Measurements from ENCODE around the gene WDR93.
A peak's percentile ranks its signal among the peaks of the same experiment; 100 is the strongest.

WDR93 gene

DNA sequence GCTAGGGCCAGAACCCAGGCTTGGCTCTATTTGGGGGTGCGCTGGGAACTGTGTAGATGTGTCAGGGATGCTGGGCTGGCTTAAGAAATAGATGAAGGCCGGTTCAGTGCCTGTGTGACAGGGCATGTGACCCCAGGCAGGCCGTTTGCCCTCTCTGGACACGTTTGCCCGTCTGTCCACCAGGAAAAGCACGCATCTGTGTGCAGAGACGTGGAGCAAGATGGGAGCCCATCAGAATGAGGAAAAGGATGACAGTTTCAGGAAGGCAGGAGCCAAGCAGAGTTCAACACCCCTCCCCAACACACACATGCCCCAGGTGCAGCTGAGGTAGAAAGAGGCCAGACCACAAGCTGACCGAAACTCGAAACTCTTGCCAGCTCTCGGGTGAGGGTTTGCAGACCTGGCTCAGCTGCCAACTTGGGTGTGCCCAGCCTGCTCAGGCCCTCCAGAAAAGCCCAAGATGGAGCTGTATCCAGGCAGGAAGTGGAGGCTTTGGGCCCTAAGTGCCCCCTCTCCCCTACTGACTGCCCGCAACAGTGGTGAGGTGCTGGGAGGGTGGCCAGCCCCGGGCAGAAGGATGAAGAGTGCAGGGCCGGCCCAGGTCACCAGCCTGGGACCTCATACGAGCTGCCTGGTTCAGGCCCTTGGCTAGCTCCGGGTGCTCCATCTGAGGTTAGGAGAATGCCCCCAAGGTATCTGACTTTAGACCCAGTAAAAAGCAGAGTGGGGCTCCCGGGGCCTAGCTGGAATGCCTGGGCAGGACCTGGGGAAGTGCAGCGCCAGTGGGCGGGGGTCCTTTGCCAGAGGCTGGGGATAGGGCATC lies 70.6 kb downstream of the WDR93 start:
- Histone ChIP-seq H3K4me1 (ENCODE audit: low read length) (peaks cover 29% of the 10 kb centered on the region), H3K9me2 (replicated peaks; ENCODE audit: insufficient read depth, low read length) (no peaks in the 10 kb centered on the region), H3K36me3 (replicated peaks; ENCODE audit: insufficient read depth, low read length) (no peaks in the 10 kb centered on the region), H3K27me3 (replicated peaks; ENCODE audit: insufficient read depth, low read length) (no peaks in the 10 kb centered on the region), H4K20me1 (ENCODE audit: insufficient read depth, low read length) (no peaks in the 10 kb centered on the region), H3K9ac (ENCODE audit: low read length) (peak overlapping the region; percentile 61), H3K27ac (ENCODE audit: low read length) (peak overlapping the region; percentile 94), H2AFZ (ENCODE audit: low read length) (peak overlapping the region; percentile 44; the same call in 1 of the 2 replicates), H3K4me2 (ENCODE audit: low read depth, low read length) (peak overlapping the region; percentile 73), H3K79me2 (ENCODE audit: low read length) (no peaks in the 10 kb centered on the region), H3K4me3 (ENCODE audit: low read length) (peak overlapping the region; percentile 28; the same call in 1 of the 2 replicates), H3K9me3 (replicated peaks; ENCODE audit: insufficient read depth, low read length) (no peaks in the 10 kb centered on the region), H3F3A (ENCODE audit: insufficient read depth, low read length) (peaks cover 18% of the 10 kb centered on the region)
- peak; percentile 98 for DNase-seq
- TF ChIP-seq CTCF (IDR thresholded peaks at IDR 0.05; ENCODE audit: low read length) (no peak), EZH2phosphoT487 (IDR thresholded peaks at IDR 0.05; ENCODE audit: low read length) (no peak), EZH2 (optimal IDR thresholded peaks at IDR 0.05; ENCODE audit: low read depth, low read length) (no peak)

DNA sequence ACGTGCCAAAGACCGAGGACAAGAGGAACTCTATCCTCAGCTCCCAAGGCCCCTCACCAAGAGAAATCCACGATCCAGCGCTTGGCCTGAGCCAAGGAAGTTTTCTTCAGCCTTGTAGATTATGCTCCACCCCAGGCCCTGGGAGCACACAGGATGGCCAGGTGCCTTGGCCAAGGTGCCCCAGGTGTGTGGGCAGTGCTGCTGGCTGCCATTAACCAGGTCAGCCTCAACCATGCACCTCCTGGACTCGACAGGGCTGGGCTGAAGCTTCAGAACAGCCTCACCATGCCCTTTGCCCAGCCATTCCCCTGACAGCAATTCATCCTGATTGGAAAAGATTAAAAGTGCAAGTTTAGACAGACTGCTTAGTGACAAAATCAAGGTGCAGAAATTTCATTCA lies 71.3 kb downstream of the WDR93 start:
- Histone ChIP-seq H3K27ac (ENCODE audit: low read length) (peak overlapping the region; percentile 94), H3K79me2 (ENCODE audit: low read length) (no peaks in the 10 kb centered on the region), H3K27me3 (replicated peaks; ENCODE audit: insufficient read depth, low read length) (no peaks in the 10 kb centered on the region), H3F3A (ENCODE audit: insufficient read depth, low read length) (peaks cover 18% of the 10 kb centered on the region), H3K4me2 (ENCODE audit: low read depth, low read length) (peak overlapping the region; percentile 73), H3K36me3 (replicated peaks; ENCODE audit: insufficient read depth, low read length) (no peaks in the 10 kb centered on the region), H3K9ac (ENCODE audit: low read length) (peak overlapping the region; percentile 61), H3K4me1 (ENCODE audit: low read length) (peaks cover 29% of the 10 kb centered on the region), H3K4me3 (ENCODE audit: low read length) (peak overlapping the region; percentile 28; the same call in 1 of the 2 replicates), H4K20me1 (ENCODE audit: insufficient read depth, low read length) (no peaks in the 10 kb centered on the region), H3K9me2 (replicated peaks; ENCODE audit: insufficient read depth, low read length) (no peaks in the 10 kb centered on the region), H3K9me3 (replicated peaks; ENCODE audit: insufficient read depth, low read length) (no peaks in the 10 kb centered on the region), H2AFZ (ENCODE audit: low read length) (peak overlapping the region; percentile 44; the same call in 1 of the 2 replicates)
- TF ChIP-seq EZH2 (optimal IDR thresholded peaks at IDR 0.05; ENCODE audit: low read depth, low read length) (no peak), CTCF (IDR thresholded peaks at IDR 0.05; ENCODE audit: low read length) (no peak), EZH2phosphoT487 (IDR thresholded peaks at IDR 0.05; ENCODE audit: low read length) (no peak)
- DNase-seq = peak; percentile 41

DNA sequence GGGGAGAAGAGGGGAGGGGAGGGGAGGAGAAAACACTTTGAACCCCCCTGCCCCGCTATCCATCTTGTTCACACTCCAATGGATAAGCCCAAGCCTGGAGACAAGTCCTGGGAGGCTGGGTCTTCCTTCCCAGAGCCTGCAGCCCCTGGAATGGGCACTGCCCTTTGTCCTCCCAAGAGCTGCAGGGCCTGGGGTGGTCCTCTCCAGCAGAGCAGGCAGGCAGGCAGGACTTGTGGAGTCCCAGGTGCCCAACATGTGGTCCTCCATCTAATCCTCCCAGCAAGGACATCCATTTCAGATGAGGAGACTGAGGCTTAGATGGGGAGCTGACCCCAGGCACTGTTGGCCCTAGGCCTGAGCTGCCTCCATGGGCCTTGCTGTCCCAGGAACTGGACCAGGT lies 75.1 kb downstream of the WDR93 start:
- Histone ChIP-seq H2AFZ (ENCODE audit: low read length) (no peak overlapping the region), H3K9me2 (replicated peaks; ENCODE audit: insufficient read depth, low read length) (no peaks in the 10 kb centered on the region), H3K79me2 (ENCODE audit: low read length) (no peaks in the 10 kb centered on the region), H3K36me3 (replicated peaks; ENCODE audit: insufficient read depth, low read length) (no peaks in the 10 kb centered on the region), H3K9me3 (replicated peaks; ENCODE audit: insufficient read depth, low read length) (no peaks in the 10 kb centered on the region), H3K27me3 (replicated peaks; ENCODE audit: insufficient read depth, low read length) (no peaks in the 10 kb centered on the region), H3K9ac (ENCODE audit: low read length) (no peak overlapping the region), H3F3A (ENCODE audit: insufficient read depth, low read length) (peaks cover 14% of the 10 kb centered on the region), H4K20me1 (ENCODE audit: insufficient read depth, low read length) (no peaks in the 10 kb centered on the region), H3K4me2 (ENCODE audit: low read depth, low read length) (no peak overlapping the region), H3K27ac (ENCODE audit: low read length) (no peak overlapping the region), H3K4me1 (ENCODE audit: low read length) (peaks cover 18% of the 10 kb centered on the region), H3K4me3 (ENCODE audit: low read length) (no peak overlapping the region)
- no peak for DNase-seq
- no peak for TF ChIP-seq EZH2phosphoT487 (IDR thresholded peaks at IDR 0.05; ENCODE audit: low read length)
- no peak for TF ChIP-seq EZH2 (optimal IDR thresholded peaks at IDR 0.05; ENCODE audit: low read depth, low read length)
- no peak for TF ChIP-seq CTCF (IDR thresholded peaks at IDR 0.05; ENCODE audit: low read length)

Data from MM.1S (cell line).